LNCAP (cell line): ENCODE measurements around the gene ARL6IP4.

Experiments
- CTCF ChIP-seq: fragments of 450-650 bp; IDR thresholded peaks from 2 replicates; pipeline ENCODE4 v1.5.1; 2017; ENCODE audit warnings: mild to moderate bottlenecking

The ARL6IP4 gene

DNA sequence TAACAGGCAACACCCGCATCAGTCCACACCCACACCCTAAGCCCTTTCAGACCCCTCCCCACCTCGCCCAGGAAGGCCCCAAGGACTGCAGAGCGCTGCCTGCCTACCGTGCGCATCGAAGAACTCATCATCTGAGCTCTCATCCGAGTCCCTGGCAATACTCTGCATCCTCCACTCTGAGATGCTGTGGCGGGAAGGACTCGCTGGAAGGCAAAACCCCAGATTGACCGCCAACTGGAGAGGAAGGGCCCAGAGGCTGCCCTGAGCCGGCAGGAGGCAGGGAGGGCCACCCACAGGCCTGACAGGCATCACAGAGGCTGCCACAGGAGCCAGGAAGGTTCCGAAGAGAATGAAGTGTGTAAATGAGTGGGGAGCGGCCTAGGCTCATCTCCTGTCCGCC, 23.8 kb downstream of the ARL6IP4 start:
- TF ChIP-seq CTCF, result no peak

DNA sequence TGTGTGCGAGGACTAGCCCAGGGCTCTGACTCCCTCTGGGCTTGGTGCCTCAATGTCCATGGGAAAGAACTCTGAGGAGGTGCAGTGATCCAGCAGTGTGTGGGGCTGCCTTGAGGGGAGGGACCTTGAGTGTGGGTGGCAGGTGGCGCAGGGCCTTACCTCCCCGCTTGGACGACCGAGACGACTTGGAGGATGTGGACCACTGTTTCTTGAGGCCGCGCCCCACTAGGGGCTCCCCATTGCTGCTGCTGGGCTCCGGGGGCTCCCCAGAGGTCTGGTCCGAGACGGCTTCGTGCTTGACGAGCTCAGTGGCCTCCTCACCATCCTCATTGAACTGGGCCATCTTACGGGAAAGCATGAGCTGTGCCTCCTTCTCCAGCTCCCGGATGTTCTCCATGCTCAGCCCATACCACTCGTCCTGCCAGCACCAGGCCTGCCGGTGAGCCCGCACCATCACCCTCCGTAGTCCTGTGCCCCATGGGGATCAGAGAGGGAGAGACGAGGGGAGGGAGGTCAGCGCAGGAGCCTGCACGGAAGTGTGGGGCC, 24.7 kb downstream of the ARL6IP4 start:
- no peak for TF ChIP-seq CTCF

- no peak for TF ChIP-seq CTCF
Measured at GRCh38 chr12:123006977-123007376, 26.5 kb downstream of the ARL6IP4 start.

GRCh38 chr12:123010110-123010509, 29.6 kb downstream of the ARL6IP4 start:
- no peak for TF ChIP-seq CTCF

DNA sequence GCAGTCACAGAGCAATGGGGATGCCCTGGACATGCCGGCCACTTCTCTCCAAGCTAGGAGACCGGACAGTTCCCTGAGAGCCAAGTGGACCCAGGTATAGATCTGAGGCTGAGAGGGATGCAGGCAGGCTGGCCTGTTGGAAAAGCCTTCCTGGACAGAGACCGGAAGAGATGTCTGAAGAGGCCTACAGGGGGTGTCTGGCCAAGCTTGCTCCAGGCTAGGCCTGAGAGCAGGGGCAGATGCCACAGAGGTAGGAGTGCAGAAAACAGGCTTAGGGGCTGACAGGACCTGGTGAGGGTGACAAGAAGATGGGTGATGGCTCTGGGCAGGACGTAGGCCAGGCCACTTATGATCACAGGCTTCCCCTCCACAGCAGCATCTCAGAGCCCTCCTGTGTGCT, 30.2 kb downstream of the ARL6IP4 start:
- no peak for TF ChIP-seq CTCF

DNA sequence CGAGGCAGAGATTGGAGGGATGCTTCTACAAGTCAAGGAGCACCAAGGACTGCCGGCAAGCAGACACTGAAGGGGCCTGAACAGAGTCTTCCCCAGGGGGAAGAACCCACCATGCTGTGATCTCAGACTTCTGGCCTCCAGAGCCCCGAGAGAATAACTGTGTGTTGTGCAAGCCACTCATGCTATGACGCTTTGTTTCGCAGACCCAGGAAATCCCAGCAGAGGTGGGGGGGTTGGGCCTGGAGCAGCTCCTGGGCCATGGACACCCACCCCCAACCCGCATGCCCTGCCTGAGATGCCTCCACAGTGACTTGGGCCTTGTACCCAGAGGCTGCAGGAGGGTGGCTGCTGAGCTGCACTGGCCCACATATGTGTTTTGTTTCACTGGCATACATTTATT, 31.2 kb downstream of the ARL6IP4 start:
- TF ChIP-seq CTCF, result no peak

DNA sequence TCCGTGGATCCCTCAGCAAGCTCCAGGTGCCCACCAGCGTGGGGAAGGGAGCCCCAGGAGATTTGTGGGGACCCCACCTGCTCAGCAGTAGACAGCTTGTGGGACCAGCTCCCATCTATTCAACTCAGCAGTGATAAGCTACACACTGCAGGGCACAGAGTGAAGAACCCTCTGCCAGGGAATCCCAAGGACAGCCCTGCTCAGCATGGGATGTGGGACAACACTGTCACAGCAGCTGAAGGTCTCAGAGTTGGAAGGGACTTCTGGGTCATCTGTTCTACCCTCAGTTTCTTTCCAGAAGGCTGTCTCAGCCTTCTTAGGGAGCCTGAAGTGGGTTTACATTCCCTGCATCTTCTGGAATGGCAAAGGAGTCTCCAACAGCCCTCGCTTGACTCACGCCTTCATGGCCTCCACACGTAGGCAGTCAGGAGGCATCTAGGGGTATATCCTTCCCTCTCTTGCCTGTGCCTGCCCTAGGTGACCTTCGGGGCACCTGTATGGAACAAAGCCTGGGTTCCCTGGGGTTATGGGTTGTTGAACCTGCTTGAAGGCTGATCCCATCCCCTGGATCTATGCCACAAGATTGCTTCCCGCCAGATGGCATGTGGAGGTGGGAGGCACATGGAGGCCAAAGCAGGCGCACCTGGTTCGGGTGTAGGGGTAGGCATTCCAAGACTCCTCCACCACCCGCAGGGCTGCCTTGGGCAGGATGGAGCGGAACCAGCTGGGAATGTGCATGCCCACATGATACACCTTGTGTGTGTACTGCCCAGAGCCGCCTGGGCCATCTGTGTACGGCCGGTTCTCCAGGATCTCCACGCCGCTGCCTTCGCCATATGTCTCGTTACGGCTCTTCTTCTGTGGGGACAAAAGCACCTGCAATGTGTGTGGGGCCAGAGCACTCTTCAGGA, 33.0 kb downstream of the ARL6IP4 start:
- no peak for TF ChIP-seq CTCF
